NCI-H146 treated with DMSO at 0.1 percent for 48 hours (cell line): ENCODE results near the gene TAF5L.

Source experiments
- DNase-seq: peaks from one replicate; lab custom pipeline; 2025; ENCODE audit not compliant: unreplicated experiment; lab: John Stamatoyannopoulos, UW

The TAF5L gene

DNA sequence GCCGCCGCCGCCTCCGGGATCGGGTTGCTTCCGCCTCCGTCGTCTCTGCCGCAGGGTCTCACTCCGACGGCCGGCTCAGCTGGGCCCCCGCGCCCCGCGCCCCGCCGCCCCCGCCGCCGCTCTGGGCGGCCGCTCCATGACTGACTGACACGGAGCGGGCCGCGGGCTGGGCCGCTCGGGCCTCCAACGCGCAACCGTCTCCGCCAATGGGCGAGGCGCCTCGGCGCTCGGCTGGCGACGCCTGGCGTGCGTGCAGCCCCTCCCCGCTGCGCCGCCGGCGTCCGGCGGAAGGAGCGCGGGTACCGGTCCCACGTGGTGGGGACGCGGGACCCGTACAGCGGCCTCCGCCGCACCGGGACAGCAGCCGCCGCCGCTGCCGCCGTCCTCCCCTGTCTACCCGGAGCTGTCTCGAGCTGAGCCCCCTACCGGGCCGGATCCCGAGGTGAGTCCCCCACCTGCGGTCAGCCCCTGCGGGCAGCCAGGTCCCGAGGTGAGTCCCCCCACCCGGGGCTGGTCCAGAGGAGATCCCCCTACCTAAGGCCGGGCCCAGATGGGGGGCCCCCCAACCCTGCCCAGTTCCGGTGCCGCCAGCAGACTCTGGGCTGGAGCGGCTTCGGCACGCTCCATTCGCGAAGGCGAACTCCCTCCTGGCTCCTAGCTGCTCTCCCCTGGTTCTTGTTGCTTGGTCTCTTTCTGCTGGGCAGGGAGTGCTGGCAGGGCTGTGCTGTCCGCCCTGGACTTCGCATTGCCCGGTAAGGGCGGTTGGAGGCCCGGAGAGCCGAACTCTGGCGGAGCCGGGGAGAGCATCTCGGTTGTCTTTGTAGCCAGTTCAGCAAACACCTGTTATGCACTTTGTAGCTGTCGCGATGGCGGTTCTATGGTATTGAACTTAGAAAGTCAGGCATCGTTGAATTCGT, at the start of gene TAF5L, which contains the start of gene URB2:
Gene TAF5L, minus strand, starts transcription at position 208 of the 917 bp plus-strand sequence. CDS start 11,640 bp downstream, outside the sequence.
Gene URB2, plus strand, starts transcription at position 333 of the 917 bp plus-strand sequence. CDS start 1,387 bp downstream, outside the sequence.
- DNase-seq = peak; percentile 67

DNA sequence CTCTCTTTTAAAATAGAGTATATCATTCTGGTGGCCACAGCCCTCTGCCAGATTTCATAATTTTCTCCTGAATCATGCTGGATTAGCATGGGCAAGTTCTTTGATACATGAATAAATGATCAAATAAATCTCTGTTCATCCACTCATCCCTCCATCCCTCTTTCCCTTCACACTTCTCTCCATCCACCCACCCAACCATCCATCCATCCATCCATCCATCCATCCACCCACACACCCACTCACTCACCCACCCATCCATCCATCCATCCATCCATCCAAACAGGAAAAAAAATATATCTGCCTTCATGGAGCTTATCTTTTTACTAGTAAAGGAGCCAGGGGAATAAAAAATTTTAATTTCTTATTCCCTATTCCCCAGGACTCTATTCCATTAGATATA, 49.5 kb upstream of the TAF5L start:
- no peak for DNase-seq

DNA sequence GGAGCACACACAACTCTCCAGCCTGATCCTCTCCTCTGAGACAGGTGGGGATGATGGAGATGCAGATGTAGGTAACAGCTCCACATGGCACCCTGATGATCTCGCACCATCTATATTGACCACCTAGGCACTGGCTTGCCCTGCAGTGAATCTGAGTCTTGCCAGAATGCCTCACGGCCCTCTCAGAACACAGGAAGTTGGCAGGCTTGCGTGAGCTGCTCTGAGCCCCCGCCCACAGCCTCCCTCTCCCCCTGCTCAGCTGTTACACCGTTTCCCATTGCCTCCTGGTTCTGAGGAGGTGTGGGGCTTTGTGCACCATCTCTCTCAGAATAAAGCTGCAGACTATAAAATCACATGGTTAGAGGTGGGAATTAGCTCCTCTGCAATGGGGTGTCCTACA, 48.1 kb upstream of the TAF5L start:
- no peak for DNase-seq

DNA sequence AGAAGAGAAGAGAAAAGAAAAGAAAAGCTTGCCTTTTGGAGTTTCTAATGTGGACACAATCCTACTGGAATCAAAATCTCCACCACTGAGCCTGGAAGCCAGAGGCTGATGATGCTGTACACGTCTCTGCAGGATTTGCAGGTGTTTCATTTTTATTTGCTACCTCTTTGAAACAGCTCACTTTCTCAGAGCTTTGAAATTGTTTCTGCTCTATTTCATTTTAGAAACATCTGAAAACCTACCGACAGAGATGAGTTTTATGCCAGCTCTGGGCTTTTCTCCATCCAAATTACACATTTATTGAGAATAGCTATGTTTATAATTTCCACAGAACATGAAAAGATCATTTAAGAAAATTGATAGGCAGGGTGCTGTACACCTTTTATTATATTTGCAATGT, 46.3 kb upstream of the TAF5L start:
- no peak for DNase-seq

DNA sequence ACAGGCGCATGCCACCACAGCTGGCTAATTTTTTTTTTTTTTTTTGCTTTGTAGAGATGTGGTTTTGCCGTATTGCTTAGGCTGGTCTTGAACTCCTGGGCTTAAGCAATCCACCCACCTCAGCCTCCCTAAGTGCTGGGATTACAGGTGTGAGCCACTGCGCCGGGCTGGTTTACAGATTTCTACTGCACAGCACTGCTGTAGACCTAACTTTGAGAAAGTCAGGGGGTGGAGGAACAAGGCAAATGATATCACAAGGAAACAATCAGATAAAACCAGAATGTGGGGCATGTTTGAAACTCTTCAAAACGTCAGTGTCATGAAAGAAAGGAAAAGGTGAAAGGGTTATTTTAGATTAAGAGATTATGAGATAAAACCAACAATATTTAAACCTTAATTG, 45.4 kb upstream of the TAF5L start:
- no peak for DNase-seq

DNA sequence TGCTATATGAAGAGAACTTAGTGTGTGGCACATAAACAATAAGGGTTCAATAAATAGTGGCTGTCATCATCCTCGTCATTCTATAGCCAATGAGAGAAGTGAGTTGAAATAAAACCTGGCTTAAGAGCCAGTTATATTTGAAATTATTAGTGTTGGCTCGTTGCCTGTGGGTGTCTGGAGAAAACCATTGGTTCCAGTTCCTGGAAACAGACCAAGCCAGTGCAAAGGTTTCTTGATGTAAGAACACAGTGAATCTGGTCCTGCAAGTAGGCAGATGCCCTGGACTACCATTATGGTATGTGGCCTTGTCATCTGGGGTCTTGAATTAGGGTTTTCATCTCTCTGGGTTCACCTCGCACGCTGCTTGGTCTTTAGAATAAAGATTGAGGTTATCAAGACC, 43.4 kb upstream of the TAF5L start:
- DNase-seq = no peak

DNA sequence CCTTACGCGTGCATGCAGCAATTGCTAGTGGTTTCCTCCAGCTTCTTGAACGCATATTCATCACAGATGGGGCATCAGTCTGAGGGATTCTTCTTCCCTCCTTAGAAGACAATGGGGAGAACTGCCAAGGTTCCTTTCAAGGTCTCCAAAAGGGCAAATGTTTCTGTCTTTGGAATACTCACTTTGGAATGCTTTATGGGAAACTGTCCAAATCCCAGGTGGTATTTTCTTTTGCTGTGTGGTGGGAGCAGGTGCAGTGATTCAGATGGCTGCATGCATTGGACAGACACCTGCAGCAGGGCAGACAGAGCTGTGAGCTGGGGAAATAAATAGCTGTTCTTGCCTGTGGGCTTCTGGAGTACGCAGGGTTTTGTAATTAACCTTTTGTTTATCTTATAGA, 40.7 kb upstream of the TAF5L start:
- DNase-seq = peak; percentile 43

DNA sequence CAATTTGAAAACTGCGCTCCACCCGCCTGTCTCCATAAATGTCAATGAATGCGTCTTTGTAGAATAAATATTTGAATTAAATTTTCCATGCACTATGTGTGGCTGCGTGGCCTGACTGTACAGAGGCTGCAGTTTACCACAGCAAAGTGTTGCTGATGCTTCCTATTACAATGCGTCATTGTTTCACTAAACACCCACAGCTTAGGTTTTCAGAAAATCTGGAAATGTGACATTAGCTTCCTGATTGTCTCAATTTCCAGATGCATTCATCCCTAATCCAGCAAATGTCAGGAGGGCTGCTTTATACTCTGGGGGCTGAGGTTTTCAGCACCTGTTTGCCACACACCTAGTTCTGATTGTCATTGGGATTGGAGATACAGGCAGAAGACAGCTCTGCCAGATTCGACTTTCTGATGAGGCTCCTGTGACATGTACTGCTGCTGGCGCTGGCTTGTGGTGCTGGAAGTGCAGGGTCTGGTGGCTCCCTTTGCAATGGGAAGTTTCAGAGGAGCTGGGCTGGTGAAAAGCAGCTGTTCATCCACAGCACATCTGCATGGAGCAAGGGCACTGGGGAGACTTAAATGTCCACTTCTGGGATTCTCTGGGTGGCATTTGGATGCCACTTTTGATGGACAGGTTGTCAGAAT, 40.1 kb upstream of the TAF5L start:
- DNase-seq = no peak

DNA sequence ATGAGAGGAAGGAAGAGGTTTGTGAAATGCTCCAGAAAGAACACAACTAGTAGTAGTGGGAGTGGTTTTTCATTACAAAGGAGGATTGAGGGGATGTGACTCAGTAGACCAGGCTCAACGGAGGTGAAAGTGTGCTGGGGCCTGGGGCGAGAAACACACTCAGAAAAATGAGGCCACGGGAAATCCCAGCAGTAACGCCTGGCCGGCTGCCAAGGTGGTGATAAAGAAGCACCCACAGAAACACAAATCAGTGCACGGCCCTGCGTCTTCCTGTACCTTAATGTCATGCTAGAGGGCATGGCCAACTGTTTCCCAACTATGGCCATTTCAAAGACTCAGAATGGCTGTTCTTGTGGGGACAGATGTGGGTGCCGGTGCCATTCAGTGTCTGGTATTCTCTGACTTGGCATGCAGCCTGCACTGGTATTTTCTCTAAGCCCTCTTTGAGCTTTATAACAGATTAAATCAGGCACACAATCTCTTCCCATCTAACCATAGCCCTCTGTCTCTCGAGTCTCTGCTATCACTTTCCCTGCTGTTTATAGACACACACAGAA, 38.3 kb upstream of the TAF5L start:
- DNase-seq = no peak

DNA sequence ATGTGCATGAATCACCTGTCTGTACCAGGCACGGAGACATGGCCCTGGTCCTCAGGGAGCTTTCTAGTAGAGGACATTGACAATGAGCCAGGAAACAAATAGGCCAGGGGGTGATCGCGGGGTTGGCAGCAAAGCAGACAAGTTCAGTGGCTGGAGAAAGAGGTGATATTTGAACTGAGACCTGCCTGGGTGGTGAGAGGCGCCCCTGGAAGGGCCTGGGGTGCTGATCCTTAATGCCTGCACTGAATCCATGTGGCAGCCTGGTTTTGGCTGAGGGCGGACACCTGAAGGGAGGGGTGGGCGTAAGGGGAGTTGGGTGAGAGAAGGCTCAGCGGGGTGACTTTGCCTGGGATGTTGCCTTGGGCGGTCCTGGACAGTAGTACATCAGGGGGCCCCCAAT, 36.0 kb upstream of the TAF5L start:
- no peak for DNase-seq

DNA sequence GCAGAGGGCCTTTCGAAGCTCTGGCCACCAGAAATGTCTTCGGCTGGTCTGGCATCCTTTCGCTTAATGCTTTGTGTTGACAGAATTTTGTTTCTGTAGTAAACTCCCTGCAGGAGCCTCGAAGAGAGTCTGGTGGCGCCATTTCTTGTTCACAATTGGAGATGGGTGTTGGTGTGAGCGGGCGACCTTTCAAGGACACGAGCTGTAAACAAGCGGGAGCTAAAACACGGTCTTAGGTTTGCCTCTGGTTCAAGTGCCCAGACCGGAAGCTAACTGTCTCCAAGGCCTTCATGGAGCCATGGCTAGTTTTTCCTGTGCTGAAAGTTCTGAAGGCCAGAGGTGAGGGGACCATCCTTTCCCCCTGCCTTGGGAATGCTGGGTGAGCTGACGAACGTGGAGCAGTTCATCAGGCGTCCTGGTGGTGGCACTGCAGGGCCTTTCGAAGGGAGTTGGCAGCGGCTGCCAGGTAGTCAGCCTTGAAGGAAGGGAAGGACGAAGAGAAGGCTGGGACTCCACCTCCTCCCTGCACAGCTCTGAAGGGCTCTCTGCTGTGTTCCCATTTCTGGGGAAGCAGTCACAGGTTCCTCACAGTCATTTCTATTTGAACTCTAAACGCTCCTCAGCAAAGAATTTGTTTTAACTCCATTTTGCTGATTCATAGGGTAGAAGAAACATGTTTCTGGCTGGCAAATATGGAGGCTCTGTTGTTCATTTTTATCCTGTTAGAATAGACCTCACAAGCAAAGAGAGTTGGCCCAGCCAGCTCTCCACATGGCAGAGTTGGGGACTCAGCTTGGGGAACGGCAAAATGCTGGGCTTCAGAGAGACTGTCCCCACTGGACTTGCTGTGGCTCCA, 35.3 kb upstream of the TAF5L start:
- peak; percentile 34 for DNase-seq

DNA sequence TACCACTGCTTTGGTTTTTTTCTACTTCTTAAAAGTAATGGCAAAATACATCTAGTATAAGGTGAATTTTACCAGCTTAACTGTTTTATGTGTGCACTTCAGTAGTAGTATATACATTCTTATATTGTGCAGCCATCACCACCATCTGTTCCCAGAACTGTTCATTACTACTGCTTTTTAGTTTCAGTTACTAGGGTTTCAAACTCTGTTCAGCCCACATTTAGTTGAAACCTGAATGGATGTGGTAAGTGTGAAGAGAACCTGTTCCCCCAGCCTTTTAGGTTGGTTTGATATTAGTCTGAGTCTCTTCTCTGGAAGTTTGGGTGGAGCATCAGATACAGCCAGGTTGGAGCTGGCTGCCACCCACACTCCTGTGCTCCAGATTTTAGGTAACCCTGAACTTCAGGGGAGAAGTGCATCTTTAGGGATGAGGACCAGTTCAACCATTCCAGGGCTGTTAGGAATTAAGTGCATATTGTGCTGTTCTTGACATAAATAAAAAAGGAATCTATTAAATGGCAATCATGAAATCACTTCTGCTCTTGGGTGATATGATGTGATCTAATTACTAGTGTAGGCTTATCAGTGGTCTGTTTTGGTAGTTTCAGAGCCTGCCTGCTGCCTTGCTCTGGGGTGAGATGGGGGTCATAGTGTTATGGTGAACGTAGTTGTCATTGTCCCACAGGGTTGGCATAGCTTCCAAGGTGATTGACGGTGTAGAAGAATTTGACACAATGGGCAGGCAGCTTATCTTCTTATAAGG, 32.3 kb upstream of the TAF5L start:
- DNase-seq = no peak

DNA sequence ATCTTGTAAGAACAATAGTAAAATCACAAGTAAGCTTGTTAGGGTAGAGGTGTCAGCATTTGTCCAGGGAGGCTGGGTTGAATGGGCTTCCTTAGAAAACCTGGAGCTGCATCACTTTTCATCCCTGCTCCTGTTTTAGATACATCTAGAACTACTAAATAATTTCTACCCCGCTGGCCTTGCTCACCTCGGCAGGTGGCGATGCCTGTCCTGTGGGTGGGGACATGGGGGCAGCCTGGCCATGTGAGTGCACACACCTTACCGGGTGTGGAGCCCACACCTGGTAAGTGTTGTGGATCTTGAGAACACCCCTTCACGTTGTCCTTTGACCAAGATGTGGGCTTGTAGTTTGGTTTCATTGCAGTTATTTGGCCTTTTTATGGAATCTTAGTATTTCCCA, 29.9 kb upstream of the TAF5L start:
- DNase-seq = no peak

DNA sequence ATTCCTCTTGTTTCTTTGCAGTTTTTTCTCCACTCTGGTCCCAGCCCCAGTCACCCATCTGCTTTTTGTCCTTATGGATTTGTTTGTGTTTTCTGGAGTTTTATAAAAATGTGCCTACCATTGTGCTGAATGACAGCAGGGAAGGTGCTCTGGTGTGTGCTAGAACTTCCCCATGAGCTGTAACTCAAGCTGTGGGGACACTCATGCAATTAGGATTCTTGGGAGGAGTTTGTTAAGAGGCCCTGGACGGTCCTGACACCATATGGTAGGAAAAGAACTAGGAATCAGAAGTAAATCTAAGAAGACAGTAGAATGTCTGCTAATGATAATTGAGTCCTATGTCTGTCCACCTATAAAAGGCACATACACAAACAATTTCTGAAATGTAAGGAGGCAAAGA, 27.5 kb upstream of the TAF5L start:
- DNase-seq = no peak

DNA sequence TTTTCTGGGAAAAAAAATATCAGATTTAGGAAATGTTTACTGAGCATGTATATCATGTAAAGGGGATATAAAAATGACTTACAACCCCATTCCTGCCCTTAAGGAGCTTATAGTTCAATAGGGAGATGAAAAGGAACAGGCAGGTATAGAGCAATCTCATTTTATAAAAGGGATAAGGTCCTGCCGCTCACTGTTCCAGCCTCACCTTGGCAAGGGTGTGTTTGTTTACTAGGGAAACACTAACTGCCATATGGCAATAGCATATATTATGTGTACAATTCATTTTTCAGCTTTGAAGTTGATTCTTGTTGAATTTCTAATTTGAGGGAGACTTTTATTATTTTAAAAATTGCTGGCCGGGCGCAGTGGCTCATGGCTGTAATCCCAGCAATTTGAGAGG, 25.6 kb upstream of the TAF5L start:
- DNase-seq = no peak

DNA sequence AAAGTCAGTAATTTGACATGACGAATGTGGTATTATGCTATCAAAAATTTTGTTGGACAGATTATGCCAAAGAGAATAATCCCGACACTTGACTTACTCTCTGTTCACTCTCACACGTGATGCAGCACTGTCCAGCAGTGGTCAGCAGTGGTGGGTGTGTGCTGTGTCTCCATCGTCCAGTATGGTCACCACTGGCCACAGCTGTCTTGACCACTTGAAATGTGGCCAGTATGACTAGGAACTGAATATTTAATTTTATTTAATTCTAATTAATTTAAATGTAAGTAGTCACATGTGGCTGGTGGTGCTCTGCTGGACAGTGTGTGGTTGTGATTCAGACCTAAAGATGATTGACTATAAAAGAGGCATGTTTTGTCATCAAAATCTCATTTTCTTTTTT, 24.1 kb upstream of the TAF5L start:
- no peak for DNase-seq

DNA sequence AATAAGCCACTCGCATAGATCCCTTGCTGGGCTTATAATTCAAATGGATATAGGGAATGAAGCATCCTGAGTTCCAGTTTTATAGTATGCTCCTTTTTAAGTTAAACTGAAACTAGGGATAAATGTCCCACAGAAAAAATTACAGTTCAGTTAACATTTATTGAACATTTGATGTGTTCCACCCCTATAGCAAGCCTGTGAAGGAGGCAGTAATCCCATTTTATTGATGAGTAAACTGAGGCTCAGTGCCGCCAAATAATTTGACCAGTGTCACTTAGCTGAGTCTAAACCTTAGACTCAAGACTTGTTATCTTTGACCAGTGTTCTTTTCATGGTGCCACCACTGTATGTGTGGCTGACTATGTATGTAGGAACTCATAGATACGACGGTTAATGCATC, 22.5 kb upstream of the TAF5L start:
- no peak for DNase-seq

DNA sequence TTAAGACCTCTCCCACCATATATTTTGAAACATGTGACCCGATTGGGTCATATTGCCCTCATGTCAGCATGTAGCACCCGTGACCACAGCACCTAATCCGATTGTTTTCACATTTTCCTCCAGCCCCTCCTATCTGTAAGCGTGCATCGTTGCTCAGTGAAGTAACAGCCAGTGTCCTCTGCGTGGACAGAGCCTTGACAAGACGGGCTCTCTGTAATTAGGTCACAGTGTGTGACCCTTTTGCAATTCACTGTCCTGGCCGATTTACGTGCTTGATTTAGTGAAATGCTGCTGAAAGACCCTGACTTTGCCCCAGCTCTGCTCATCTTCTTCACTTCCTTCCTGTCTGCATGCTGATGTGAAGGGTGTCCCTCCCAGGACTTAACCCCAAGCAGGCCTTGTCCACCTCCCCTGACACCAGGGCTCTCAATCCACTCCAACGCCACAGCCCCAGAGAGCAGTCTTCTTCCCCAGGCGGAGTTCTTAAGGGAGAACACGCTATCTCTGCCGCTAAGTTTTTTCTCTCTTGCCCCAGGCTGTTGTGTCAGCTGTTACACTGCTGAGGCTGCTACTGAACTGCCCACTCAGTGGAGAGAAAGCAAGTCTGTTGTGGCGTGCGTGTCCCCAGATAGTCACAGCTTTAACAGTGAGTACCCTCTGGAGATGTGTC, 19.5 kb upstream of the TAF5L start:
- no peak for DNase-seq

DNA sequence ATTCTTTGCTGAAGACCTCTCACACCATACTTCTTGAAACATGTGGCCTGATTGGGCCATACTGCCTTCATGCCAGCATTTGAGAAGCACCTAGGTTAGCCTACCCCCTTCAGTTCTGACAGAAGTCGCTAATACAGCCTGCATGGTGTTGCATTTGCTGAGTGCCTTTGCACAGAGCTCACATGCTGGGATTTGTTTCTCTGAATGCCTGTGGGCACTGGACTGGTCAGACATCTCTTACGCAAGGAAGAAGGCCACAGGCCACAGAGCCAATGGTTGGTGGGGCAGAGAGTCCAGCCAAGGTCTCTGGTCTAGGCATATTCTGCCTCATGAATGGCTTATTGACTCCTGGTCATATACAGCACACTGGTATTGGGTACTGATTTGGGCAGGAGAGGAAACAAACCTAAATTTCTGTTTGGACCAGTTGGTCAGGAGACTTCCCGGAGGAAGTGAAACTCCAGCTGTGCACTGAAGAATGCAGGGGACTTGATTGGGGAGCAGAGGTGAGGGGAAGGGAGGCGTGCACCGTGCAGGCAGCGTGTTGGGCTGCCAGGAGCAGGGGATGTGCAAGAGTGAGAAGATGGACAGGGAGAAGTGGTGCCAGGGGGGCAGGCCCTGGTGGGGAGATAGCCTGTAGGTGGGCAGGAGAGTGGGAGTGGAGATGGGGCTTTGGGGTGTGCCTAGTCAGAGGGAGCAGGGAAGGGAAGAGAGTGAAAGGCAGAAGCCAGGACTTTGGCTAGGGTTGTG, 18.2 kb upstream of the TAF5L start:
- DNase-seq = no peak
